ENCODE results near the gene MTCL3.

Gene MTCL3

GRCh38 chr6:127489248-127489647, 29.9 kb downstream of the MTCL3 start:
- Histone ChIP-seq H3K9me3 (ENCODE audit: low read length) (no peaks in the 10 kb centered on the region), H3K36me3 (ENCODE audit: insufficient read depth, low read length) (peaks cover 54% of the 10 kb centered on the region), H3K9ac (ENCODE audit: low read length) (no peak overlapping the region), H4K20me1 (ENCODE audit: insufficient read depth) (peaks cover 11% of the 10 kb centered on the region), H3K27me3 (ENCODE audit: insufficient read depth, low read depth, low read length) (no peaks in the 10 kb centered on the region), H3F3A (ENCODE audit: insufficient read depth, low read length, poor library complexity, severe bottlenecking) (no peaks in the 10 kb centered on the region), H3K27ac (ENCODE audit: low read length) (no peak overlapping the region), H3K4me3 (ENCODE audit: low read length) (no peak overlapping the region), H3K79me2 (replicated peaks; ENCODE audit: insufficient read depth, low read length) (peaks cover 68% of the 10 kb centered on the region), H3K9me2 (ENCODE audit: insufficient read depth, low read length) (no peaks in the 10 kb centered on the region), H3K4me2 (ENCODE audit: low read length) (no peak overlapping the region), H2AFZ (ENCODE audit: low read depth, low read length) (no peak overlapping the region)
- TF ChIP-seq SMC3 (conservative IDR thresholded peaks at IDR 0.05; ENCODE audit: poor library complexity) (no peak), REST (IDR thresholded peaks at IDR 0.05; ENCODE audit: borderline replicate concordance) (no peak), TAF1 (IDR thresholded peaks at IDR 0.05; ENCODE audit: low read depth) (no peak), CTCF (IDR thresholded peaks at IDR 0.05; ENCODE audit: poor library complexity, severe bottlenecking) (no peak), RAD21 (conservative IDR thresholded peaks at IDR 0.05) (no peak), POLR2AphosphoS5 (IDR thresholded peaks at IDR 0.05) (no peak), EZH2 (IDR thresholded peaks at IDR 0.05; ENCODE audit: borderline replicate concordance, insufficient read depth, low read length, poor library complexity, severe bottlenecking) (no peak), EP300 (conservative IDR thresholded peaks at IDR 0.05; ENCODE audit: poor library complexity, severe bottlenecking) (no peak), MXI1 (conservative IDR thresholded peaks at IDR 0.05; ENCODE audit: poor library complexity, severe bottlenecking) (no peak)

GRCh38 chr6:127486934-127487333, 32.2 kb downstream of the MTCL3 start:
- H3K27me3 ChIP-seq (ENCODE audit: insufficient read depth, low read depth, low read length) = no peaks in the 10 kb centered on the region
- no peaks in the 10 kb centered on the region for H3F3A ChIP-seq (ENCODE audit: insufficient read depth, low read length, poor library complexity, severe bottlenecking)
- H3K9me3 ChIP-seq (ENCODE audit: low read length) = no peaks in the 10 kb centered on the region
- H2AFZ ChIP-seq (ENCODE audit: low read depth, low read length) = no peak overlapping the region
- no peaks in the 10 kb centered on the region for H3K9me2 ChIP-seq (ENCODE audit: insufficient read depth, low read length)
- peaks cover 58% of the 10 kb centered on the region for H3K79me2 ChIP-seq (replicated peaks; ENCODE audit: insufficient read depth, low read length)
- H3K27ac ChIP-seq (ENCODE audit: low read length) = no peak overlapping the region
- no peak overlapping the region for H3K4me2 ChIP-seq (ENCODE audit: low read length)
- H3K9ac ChIP-seq (ENCODE audit: low read length) = no peak overlapping the region
- no peak overlapping the region for H3K4me3 ChIP-seq (ENCODE audit: low read length)
- H4K20me1 ChIP-seq (ENCODE audit: insufficient read depth) = peaks cover 11% of the 10 kb centered on the region
- TF ChIP-seq TAF1 (IDR thresholded peaks at IDR 0.05; ENCODE audit: low read depth) = no peak
- no peak for TF ChIP-seq EZH2 (IDR thresholded peaks at IDR 0.05; ENCODE audit: borderline replicate concordance, insufficient read depth, low read length, poor library complexity, severe bottlenecking)
- no peak for TF ChIP-seq EP300 (conservative IDR thresholded peaks at IDR 0.05; ENCODE audit: poor library complexity, severe bottlenecking)
- TF ChIP-seq CTCF (IDR thresholded peaks at IDR 0.05; ENCODE audit: poor library complexity, severe bottlenecking) = no peak
- no peak for TF ChIP-seq POLR2AphosphoS5 (IDR thresholded peaks at IDR 0.05)
- TF ChIP-seq SMC3 (conservative IDR thresholded peaks at IDR 0.05; ENCODE audit: poor library complexity) = no peak
- no peak for TF ChIP-seq REST (IDR thresholded peaks at IDR 0.05; ENCODE audit: borderline replicate concordance)
- TF ChIP-seq RAD21 (conservative IDR thresholded peaks at IDR 0.05) = no peak
- TF ChIP-seq MXI1 (conservative IDR thresholded peaks at IDR 0.05; ENCODE audit: poor library complexity, severe bottlenecking) = no peak
- H3K36me3 ChIP-seq (ENCODE audit: insufficient read depth, low read length) = peaks cover 65% of the 10 kb centered on the region
